Heart left ventricle (tissue), 13 donors: Measurements from ENCODE around the gene PCCA.

Source experiments
- CTCF ChIP-seq, 12 donors: fragments of 200-600 bp; sonication (generic) in 4 of 12; IDR thresholded peaks; one replicate each; pipeline versions ENCODE4 v1.5.0 to v1.8.0; 2018 to 2022; ENCODE audit warnings: antibody characterized with exemption in 12 of 12, mild to moderate bottlenecking in 5 of 12
- POLR2A ChIP-seq, 2 donors: fragments of 450-650 bp; IDR thresholded peaks; one replicate each; pipeline ENCODE4 v1.6.1; 2017; ENCODE audit warnings: antibody characterized with exemption in 2 of 2, mild to moderate bottlenecking in 2 of 2, moderate library complexity in 2 of 2
- donor health status: ischemic (EF 13 %, LVEDD 7.1; RV severe dilation, severe dysfunction).
- donor health status: DM: no; HTN: yes; CAD: no.
- donor health status: DM: no; HTN: no; CAD: no.
- donor health status: ischemic (EF 25% LVEDD 6.9; RV normal size, moderate dysfunction).
- donor health status: ischemic (EF 25% LVEDD 5.7; RV mildly dilated, moderate dysfunction).
- donor health status: ischemic (EF 35%, LVEDD 5.7; RV mildly dilated, moderate dysfunction).
- donor health status: nonischemic (EF 11% LVEDD 7.7; RV severe dilation, severe dysfunction).
- donor health status: DM: yes; HTN: yes; CAD: no.
- donor health status: PGD.
- donor health status: ischemic (EF 29% LVEDD 5.4; RV normal size, mild dysfunction).
- donor health status: nonischemic (EF 23%, LVEDD 6.1; RV moderate dilation, normal function).

- TF ChIP-seq CTCF (IDR thresholded peaks at IDR 0.05) (no peak), POLR2A (IDR thresholded peaks at IDR 0.05) (no peak)
Measured at GRCh38 chr13:100334214-100334613, 245.3 kb downstream of the PCCA start.
